Caco-2 (cell line): ENCODE measurements around the gene SPSB3. TPM values are rescaled to one million over a fixed set of nuclear protein-coding genes. Genes with fewer than 3 reads are reported as not detected.

ENCODE experiments used
- BruUV-seq: library from RNA; stranded (reverse); fragments of 400-500 nt; replicated peaks from 2 replicates; lab custom pipeline; 2021; lab: Mats Ljungman, UMichigan
- CTCF ChIA-PET: fragments of 300-600 bp; sonication (Branson Sonifier 250); formaldehyde crosslinking; loops from one replicate; lab custom pipeline; 2022; ENCODE audit warnings: antibody characterized with exemption; lab: Charles Lee
- POLR2A ChIA-PET: fragments of 300-600 bp; sonication (Branson Sonifier 250); formaldehyde crosslinking; loops from one replicate; lab custom pipeline; 2022; ENCODE audit warnings: antibody characterized with exemption; lab: Charles Lee
- DNase-seq, 2 experiments: peaks; one replicate each; pipeline versions ENCODE4 v3.0.0 to v3.0.0-alpha.2; 2020 to 2022
- H3K27me3 ChIP-seq: replicated peaks from 2 replicates; pipeline ENCODE4 v1.6.0; 2011; ENCODE audit warnings: low read length; ENCODE audit not compliant: control insufficient read depth, insufficient read depth
- H3K36me3 ChIP-seq: 2 replicates; pipeline ENCODE4 v1.5.1; 2011; ENCODE audit warnings: low read length; ENCODE audit not compliant: control insufficient read depth, insufficient read depth
- H3K4me1 ChIP-seq: fragments of 250-450 bp; sonication (Bioruptor Pico); 2 replicates; pipeline ENCODE4 v1.5.1; 2020; ENCODE audit warnings: mild to moderate bottlenecking
- H3K4me3 ChIP-seq: 2 replicates; pipeline ENCODE4 v1.5.1; 2011; ENCODE audit warnings: low read depth, mild to moderate bottlenecking, control low read depth, low read length
- H3K9me3 ChIP-seq: fragments of 250-450 bp; sonication (Bioruptor Pico); 2 replicates; pipeline ENCODE4 v1.5.1; 2020; ENCODE audit warnings: mild to moderate bottlenecking, moderate library complexity
- H3K27ac Mint-ChIP-seq: one replicate; pipeline ENCODE4 v1.8.0; 2022; ENCODE audit warnings: mixed read lengths; ENCODE audit not compliant: unreplicated experiment
- H3K27me3 Mint-ChIP-seq: one replicate; pipeline ENCODE4 v1.8.0; 2022; ENCODE audit warnings: mixed read lengths; ENCODE audit not compliant: insufficient read depth, unreplicated experiment
- H3K36me3 Mint-ChIP-seq: one replicate; pipeline ENCODE4 v1.8.0; 2022; ENCODE audit warnings: mild to moderate bottlenecking, mixed read lengths; ENCODE audit not compliant: insufficient read depth, unreplicated experiment
- H3K4me1 Mint-ChIP-seq: one replicate; pipeline ENCODE4 v1.8.0; 2022; ENCODE audit warnings: low read depth, mixed read lengths; ENCODE audit not compliant: unreplicated experiment
- H3K4me3 Mint-ChIP-seq: one replicate; pipeline ENCODE4 v1.8.0; 2022; ENCODE audit warnings: mild to moderate bottlenecking, moderate library complexity, mixed read lengths; ENCODE audit not compliant: unreplicated experiment
- H3K9me3 Mint-ChIP-seq: one replicate; pipeline ENCODE4 v1.8.0; 2022; ENCODE audit warnings: mixed read lengths; ENCODE audit not compliant: unreplicated experiment
- intact Hi-C: fragments of 100-400 bp; cut with micrococcal nuclease; formaldehyde crosslinking; loops from one replicate; pipeline ENCODE4 v1.10.0; 2022; ENCODE audit not compliant: unreplicated experiment
- total RNA-seq: library from RNA; stranded (reverse); gene quantifications from 2 replicates; pipeline ENCODE4 v1.2.3, GENCODE V29; 2022
- TF ChIP-seq, protein P1 (sequence below), 2 experiments: fragments of 200-600 bp in 1 of 2; IDR thresholded peaks; 1 replicate in 1 of 2; 2 replicates in 1 of 2; pipeline versions ENCODE4 v1.5.1 to v1.8.0; 2011 to 2022; ENCODE audit warnings: antibody characterized with exemption in 1 of 2, control low read depth in 1 of 2, inconsistent platforms in 1 of 2, low read depth in 1 of 2, low read length in 1 of 2, mild to moderate bottlenecking in 1 of 2, moderate library complexity in 1 of 2; ENCODE audit not compliant: insufficient read depth in 1 of 2, severe bottlenecking in 1 of 2, unreplicated experiment in 1 of 2

Gene SPSB3
- total RNA-seq, 1 experiment from 2014 or later, result 28.0 TPM

- TF ChIP-seq, protein P1, sequence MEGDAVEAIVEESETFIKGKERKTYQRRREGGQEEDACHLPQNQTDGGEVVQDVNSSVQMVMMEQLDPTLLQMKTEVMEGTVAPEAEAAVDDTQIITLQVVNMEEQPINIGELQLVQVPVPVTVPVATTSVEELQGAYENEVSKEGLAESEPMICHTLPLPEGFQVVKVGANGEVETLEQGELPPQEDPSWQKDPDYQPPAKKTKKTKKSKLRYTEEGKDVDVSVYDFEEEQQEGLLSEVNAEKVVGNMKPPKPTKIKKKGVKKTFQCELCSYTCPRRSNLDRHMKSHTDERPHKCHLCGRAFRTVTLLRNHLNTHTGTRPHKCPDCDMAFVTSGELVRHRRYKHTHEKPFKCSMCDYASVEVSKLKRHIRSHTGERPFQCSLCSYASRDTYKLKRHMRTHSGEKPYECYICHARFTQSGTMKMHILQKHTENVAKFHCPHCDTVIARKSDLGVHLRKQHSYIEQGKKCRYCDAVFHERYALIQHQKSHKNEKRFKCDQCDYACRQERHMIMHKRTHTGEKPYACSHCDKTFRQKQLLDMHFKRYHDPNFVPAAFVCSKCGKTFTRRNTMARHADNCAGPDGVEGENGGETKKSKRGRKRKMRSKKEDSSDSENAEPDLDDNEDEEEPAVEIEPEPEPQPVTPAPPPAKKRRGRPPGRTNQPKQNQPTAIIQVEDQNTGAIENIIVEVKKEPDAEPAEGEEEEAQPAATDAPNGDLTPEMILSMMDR (IDR thresholded peaks at IDR 0.05; ENCODE audit: insufficient read depth in 1 of 2, low read depth in 1 of 2, low read length in 1 of 2, severe bottlenecking in 1 of 2, unreplicated experiment in 1 of 2), result no peak
- intact Hi-C loops, result loop anchor here (5.0 kb wide), 1 partner anchor 37 kb away; no protein-coding TSS in a partner anchor
- no peak overlapping the region for H3K4me3 ChIP-seq
- ChIA-PET POLR2A (no interaction called here), CTCF (no interaction called here)
- peaks cover 8% of the 10 kb centered on the region for H3K4me1 Mint-ChIP-seq
- peak overlapping the region; percentile 29 for H3K4me3 Mint-ChIP-seq
- peaks cover 2% of the 10 kb centered on the region; the same call in 1 of the 2 replicates for H3K36me3 ChIP-seq
- no peak overlapping the region for H3K27ac Mint-ChIP-seq
- BruUV-seq, result no TSS peak
- no peaks in the 10 kb centered on the region for H3K27me3 ChIP-seq
- H3K9me3 Mint-ChIP-seq, result no peaks in the 10 kb centered on the region
- peaks cover 7% of the 10 kb centered on the region for H3K4me1 ChIP-seq
- H3K27me3 Mint-ChIP-seq, result no peaks in the 10 kb centered on the region
- no peaks in the 10 kb centered on the region for H3K9me3 ChIP-seq
- DNase-seq, result no peak
- peaks cover 55% of the 10 kb centered on the region for H3K36me3 Mint-ChIP-seq
Observed at GRCh38 chr16:1784977-1785845, 2.8 kb upstream of the SPSB3 start.

DNA sequence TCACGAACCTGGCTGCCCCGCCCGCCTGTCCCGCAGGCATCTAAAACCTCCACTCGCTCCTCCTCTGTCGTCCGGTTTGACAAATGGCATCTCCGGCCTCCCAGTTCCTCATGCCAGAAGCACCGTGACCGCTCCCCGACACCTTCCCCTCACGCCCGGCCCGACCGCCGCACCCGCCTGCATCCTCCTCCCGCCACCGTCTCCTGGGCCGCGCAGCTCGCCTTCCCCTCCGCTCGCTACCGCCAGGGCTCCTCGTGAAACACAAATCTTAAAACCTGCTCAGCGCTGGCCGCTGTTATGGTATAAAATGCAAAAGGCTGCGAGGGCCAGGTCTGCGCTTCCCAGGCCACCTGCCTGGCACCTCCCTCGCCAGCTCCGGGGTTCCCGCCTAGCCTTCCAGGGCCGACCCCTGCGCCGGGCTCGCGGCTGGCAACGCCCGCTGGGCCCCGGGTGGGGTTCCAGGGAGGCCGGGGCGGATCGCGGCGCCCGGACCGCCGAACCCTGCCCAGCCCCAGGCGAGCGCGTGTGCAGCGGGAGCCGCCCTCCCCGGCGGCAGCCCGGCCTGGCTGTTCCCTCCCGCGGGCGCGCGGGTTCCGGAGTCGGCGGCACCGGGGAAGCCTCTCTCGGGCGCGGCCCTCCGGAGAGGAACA, 488 bp downstream of the SPSB3 start:
- H3K4me3 Mint-ChIP-seq, result peak overlapping the region; percentile 86
- no peaks in the 10 kb centered on the region for H3K9me3 ChIP-seq
- H3K27me3 Mint-ChIP-seq, result no peaks in the 10 kb centered on the region
- intact Hi-C loops, result loop anchor here (1.0 to 5.0 kb wide), 2 partner anchors 9 to 40 kb away; partner anchors contain the start of gene MRPS34
- no TSS peak for BruUV-seq
- no peaks in the 10 kb centered on the region for H3K9me3 Mint-ChIP-seq
- H3K27ac Mint-ChIP-seq, result peak overlapping the region; percentile 81
- H3K36me3 ChIP-seq, result peaks cover 2% of the 10 kb centered on the region; the same call in 1 of the 2 replicates
- DNase-seq, result peak; percentile 53 to 60
- H3K36me3 Mint-ChIP-seq, result peaks cover 68% of the 10 kb centered on the region
- POLR2A ChIA-PET, result interaction anchor here (0.6 to 1.8 kb wide), 11 partner anchors 8 to 1087 kb away, joined by 3 to 36 read pairs (median 6); partner anchors contain the start of genes EME2, FAHD1, HAGH and JPT2
- H3K4me3 ChIP-seq, result peak overlapping the region; percentile 92
- H3K4me1 ChIP-seq, result peaks cover 7% of the 10 kb centered on the region
- TF ChIP-seq, protein P1 (IDR thresholded peaks at IDR 0.05; ENCODE audit: insufficient read depth in 1 of 2, low read depth in 1 of 2, low read length in 1 of 2, severe bottlenecking in 1 of 2, unreplicated experiment in 1 of 2), result peak in 1 of 2 experiments; percentile 0
- no peaks in the 10 kb centered on the region for H3K27me3 ChIP-seq
- peaks cover 8% of the 10 kb centered on the region for H3K4me1 Mint-ChIP-seq
- CTCF ChIA-PET, result interaction anchor here (0.8 to 1.6 kb wide), 6 partner anchors 8 to 104 kb away, joined by 3 to 14 read pairs (median 6); partner anchors contain the start of genes EME2, IGFALS, JPT2 and MAPK8IP3

- POLR2A ChIA-PET, result interaction anchor here (1.8 kb wide), 1 partner anchor 183 kb away, joined by 36 read pairs; the partner anchor contains the start of gene RPS2
- TF ChIP-seq, protein P1 (IDR thresholded peaks at IDR 0.05; ENCODE audit: insufficient read depth in 1 of 2, low read depth in 1 of 2, low read length in 1 of 2, severe bottlenecking in 1 of 2, unreplicated experiment in 1 of 2), result no peak
- peaks cover 7% of the 10 kb centered on the region for H3K4me1 ChIP-seq
- no peaks in the 10 kb centered on the region for H3K27me3 ChIP-seq
- Mint-ChIP-seq H3K4me1 (peaks cover 8% of the 10 kb centered on the region), H3K4me3 (peak overlapping the region; percentile 86), H3K36me3 (peaks cover 74% of the 10 kb centered on the region), H3K9me3 (no peaks in the 10 kb centered on the region), H3K27me3 (no peaks in the 10 kb centered on the region), H3K27ac (peak overlapping the region; percentile 81)
- CTCF ChIA-PET, result no interaction called here
- DNase-seq, result no peak
- peak overlapping the region; percentile 92 for H3K4me3 ChIP-seq
- peaks cover 2% of the 10 kb centered on the region; the same call in 1 of the 2 replicates for H3K36me3 ChIP-seq
- no peaks in the 10 kb centered on the region for H3K9me3 ChIP-seq
- no TSS peak for BruUV-seq
- intact Hi-C loops, result loop anchor here (5.0 kb wide), 1 partner anchor 41 kb away; no protein-coding TSS in a partner anchor
Observed at GRCh38 chr16:1781254-1781653, 1.1 kb downstream of the SPSB3 start.
